Measurements from ENCODE around the gene ZNF138.
"Not testable (repeated sequence)": the region's sequence is repeated elsewhere in the genome, so short reads cannot be mapped to it uniquely, and the experiment has no call there.

The ZNF138 gene

GRCh38 chr7:64838051-64838450, 43.8 kb downstream of the ZNF138 start:
- not testable (repeated sequence) for DNase-seq (ENCODE audit: extremely low read depth in 1 of 2, low read depth in 1 of 2)

GRCh38 chr7:64838691-64839090, 44.5 kb downstream of the ZNF138 start:
- DNase-seq (ENCODE audit: extremely low read depth in 1 of 2, low read depth in 1 of 2), result no peak

GRCh38 chr7:64839910-64840309, 45.7 kb downstream of the ZNF138 start:
- DNase-seq (ENCODE audit: extremely low read depth in 1 of 2, low read depth in 1 of 2), result no peak

GRCh38 chr7:64849250-64849923, 55.2 kb downstream of the ZNF138 start:
- no peak for DNase-seq (ENCODE audit: extremely low read depth in 1 of 2, low read depth in 1 of 2)

GRCh38 chr7:64849924-64850499, 55.8 kb downstream of the ZNF138 start:
- no peak for DNase-seq (ENCODE audit: extremely low read depth in 1 of 2, low read depth in 1 of 2)

GRCh38 chr7:64853679-64854078, 59.5 kb downstream of the ZNF138 start:
- DNase-seq (ENCODE audit: extremely low read depth in 1 of 2, low read depth in 1 of 2), result no peak

GRCh38 chr7:64854969-64855368, 60.7 kb downstream of the ZNF138 start:
- no peak for DNase-seq (ENCODE audit: extremely low read depth in 1 of 2, low read depth in 1 of 2)

GRCh38 chr7:64863021-64863420, 68.8 kb downstream of the ZNF138 start:
- DNase-seq (ENCODE audit: extremely low read depth in 1 of 2, low read depth in 1 of 2), result no peak

- DNase-seq (ENCODE audit: extremely low read depth in 1 of 2, low read depth in 1 of 2), result not testable (repeated sequence)
Measured at GRCh38 chr7:64863530-64863929, 69.3 kb downstream of the ZNF138 start.

GRCh38 chr7:64863969-64864368, 69.7 kb downstream of the ZNF138 start:
- no peak for DNase-seq (ENCODE audit: extremely low read depth in 1 of 2, low read depth in 1 of 2)

GRCh38 chr7:64867863-64868440, 73.7 kb downstream of the ZNF138 start:
- DNase-seq (ENCODE audit: extremely low read depth in 1 of 2, low read depth in 1 of 2), result no peak

GRCh38 chr7:64868499-64868898, 74.3 kb downstream of the ZNF138 start:
- no peak for DNase-seq (ENCODE audit: extremely low read depth in 1 of 2, low read depth in 1 of 2)

- DNase-seq (ENCODE audit: extremely low read depth in 1 of 2, low read depth in 1 of 2), result no peak
Measured at GRCh38 chr7:64869121-64869725, 75.0 kb downstream of the ZNF138 start.

GRCh38 chr7:64869912-64870562, 75.8 kb downstream of the ZNF138 start:
- no peak for DNase-seq (ENCODE audit: extremely low read depth in 1 of 2, low read depth in 1 of 2)

- no peak for DNase-seq (ENCODE audit: extremely low read depth in 1 of 2, low read depth in 1 of 2)
Measured at GRCh38 chr7:64870656-64871055, 76.4 kb downstream of the ZNF138 start.

- DNase-seq (ENCODE audit: extremely low read depth in 1 of 2, low read depth in 1 of 2), result no peak
Measured at GRCh38 chr7:64871761-64872160, 77.5 kb downstream of the ZNF138 start.

- DNase-seq (ENCODE audit: extremely low read depth in 1 of 2, low read depth in 1 of 2), result no peak
Measured at GRCh38 chr7:64872351-64873154, 78.3 kb downstream of the ZNF138 start.

GRCh38 chr7:64873155-64873500, 78.9 kb downstream of the ZNF138 start:
- DNase-seq (ENCODE audit: extremely low read depth in 1 of 2, low read depth in 1 of 2), result no peak

- no peak for DNase-seq (ENCODE audit: extremely low read depth in 1 of 2, low read depth in 1 of 2)
Measured at GRCh38 chr7:64873517-64873916, 79.3 kb downstream of the ZNF138 start.

GRCh38 chr7:64874114-64874513, 79.9 kb downstream of the ZNF138 start:
- no peak for DNase-seq (ENCODE audit: extremely low read depth in 1 of 2, low read depth in 1 of 2)

Data from activated CD8-positive, alpha-beta memory T cell treated with anti-CD3 and anti-CD28 coated beads for 1 hour (primary cell).